ENCODE data around the gene UFSP2.

Gene UFSP2

DNA sequence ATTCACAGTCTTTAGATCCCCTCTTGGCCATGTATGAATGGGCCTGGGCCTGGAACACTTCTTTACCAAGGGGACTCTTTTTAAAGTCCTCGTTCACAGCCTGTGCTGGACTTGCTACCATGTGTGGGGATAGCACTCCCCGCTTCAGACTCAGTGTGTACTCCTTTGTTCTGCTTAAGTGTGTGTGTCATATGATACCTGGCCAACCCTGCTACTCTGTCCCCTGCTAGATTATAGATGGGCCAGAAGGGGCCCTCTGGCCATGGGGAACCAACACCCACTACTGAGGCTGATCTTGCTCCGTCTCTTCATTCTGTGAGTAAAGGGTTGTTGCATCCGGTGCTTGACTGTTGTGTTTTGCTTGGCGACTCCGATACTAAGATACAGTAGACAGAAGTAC, 37.8 kb upstream of the UFSP2 start:
- TF ChIP-seq, protein P1, sequence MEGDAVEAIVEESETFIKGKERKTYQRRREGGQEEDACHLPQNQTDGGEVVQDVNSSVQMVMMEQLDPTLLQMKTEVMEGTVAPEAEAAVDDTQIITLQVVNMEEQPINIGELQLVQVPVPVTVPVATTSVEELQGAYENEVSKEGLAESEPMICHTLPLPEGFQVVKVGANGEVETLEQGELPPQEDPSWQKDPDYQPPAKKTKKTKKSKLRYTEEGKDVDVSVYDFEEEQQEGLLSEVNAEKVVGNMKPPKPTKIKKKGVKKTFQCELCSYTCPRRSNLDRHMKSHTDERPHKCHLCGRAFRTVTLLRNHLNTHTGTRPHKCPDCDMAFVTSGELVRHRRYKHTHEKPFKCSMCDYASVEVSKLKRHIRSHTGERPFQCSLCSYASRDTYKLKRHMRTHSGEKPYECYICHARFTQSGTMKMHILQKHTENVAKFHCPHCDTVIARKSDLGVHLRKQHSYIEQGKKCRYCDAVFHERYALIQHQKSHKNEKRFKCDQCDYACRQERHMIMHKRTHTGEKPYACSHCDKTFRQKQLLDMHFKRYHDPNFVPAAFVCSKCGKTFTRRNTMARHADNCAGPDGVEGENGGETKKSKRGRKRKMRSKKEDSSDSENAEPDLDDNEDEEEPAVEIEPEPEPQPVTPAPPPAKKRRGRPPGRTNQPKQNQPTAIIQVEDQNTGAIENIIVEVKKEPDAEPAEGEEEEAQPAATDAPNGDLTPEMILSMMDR (conservative IDR thresholded peaks at IDR 0.05; ENCODE audit: control insufficient read depth, insufficient read depth, low read depth, low read length) = no peak
- no peak overlapping the region for H3K4me3 ChIP-seq (ENCODE audit: control insufficient read depth, low read depth, low read length)

DNA sequence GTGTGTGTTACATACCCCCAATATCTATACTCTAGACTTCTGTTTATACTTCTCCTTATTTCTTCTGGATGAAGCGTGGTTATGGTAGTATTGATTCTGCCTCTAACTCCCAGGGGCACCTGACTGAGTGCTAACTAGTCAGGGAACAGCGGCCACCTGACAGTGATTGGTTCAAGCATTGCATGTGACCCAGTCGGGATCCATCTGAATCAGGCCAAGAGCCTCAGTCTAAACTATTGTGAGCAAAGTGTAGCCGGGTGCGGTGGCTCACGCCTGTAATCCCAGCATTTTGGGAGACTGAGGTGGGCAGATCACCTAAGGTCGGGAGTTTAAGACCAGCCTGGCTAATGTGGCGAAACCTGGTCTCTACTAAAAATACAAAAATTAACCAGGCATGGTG, 35.8 kb upstream of the UFSP2 start:
- TF ChIP-seq, protein P1 (conservative IDR thresholded peaks at IDR 0.05; ENCODE audit: control insufficient read depth, insufficient read depth, low read depth, low read length) = no peak
- H3K4me3 ChIP-seq (ENCODE audit: control insufficient read depth, low read depth, low read length) = no peak overlapping the region
- no peak for DNase-seq (ENCODE audit: low read depth)

More for the DNA sequence above, 37.8 kb upstream of the UFSP2 start:
- DNase-seq (ENCODE audit: low read depth) = no peak

GRCh38 chr4:185457136-185457535, 31.4 kb upstream of the UFSP2 start:
- DNase-seq (ENCODE audit: low read depth) = no peak
- no peak overlapping the region for H3K4me3 ChIP-seq (ENCODE audit: control insufficient read depth, low read depth, low read length)
- TF ChIP-seq, protein P1 (conservative IDR thresholded peaks at IDR 0.05; ENCODE audit: control insufficient read depth, insufficient read depth, low read depth, low read length) = no peak

DNA sequence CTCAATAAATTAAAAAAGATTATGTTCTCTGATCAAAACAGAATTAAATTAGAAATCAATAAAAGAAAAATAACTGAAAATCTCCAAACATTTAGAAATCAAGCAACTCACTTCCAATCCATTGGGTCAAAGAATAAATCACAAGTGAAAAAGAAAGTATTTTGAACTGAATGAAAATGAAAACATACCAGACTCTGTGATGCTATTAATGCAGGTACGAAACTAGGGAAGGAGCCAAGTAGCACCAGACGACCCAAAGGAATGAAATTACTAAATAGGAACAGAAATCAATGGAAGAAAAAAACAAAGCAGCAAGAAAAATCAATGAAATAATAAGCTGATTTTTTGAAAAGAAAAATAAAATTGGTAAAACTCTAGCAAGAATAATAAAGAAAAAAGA, 30.4 kb upstream of the UFSP2 start:
- TF ChIP-seq, protein P1 (conservative IDR thresholded peaks at IDR 0.05; ENCODE audit: control insufficient read depth, insufficient read depth, low read depth, low read length) = no peak
- no peak for DNase-seq (ENCODE audit: low read depth)
- H3K4me3 ChIP-seq (ENCODE audit: control insufficient read depth, low read depth, low read length) = no peak overlapping the region

DNA sequence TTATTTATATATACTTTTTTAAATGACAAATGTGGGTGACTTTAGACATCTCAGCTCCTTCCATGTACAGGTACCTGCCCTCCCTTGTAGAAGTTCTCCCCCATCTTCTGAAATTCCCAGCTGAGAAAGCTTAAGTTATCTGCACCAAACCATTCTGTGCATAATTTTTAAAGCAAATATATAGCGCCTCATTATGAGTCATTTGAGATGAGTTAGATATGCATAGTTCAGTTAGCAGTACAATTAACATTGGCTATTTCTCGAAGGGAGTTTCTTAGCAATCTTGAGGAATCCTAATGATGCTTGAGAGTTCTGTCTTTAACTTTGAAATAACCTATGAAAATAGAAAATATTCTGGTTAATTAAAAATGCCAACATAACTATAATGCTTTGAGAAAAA, 19.4 kb upstream of the UFSP2 start:
- TF ChIP-seq, protein P1 (conservative IDR thresholded peaks at IDR 0.05; ENCODE audit: control insufficient read depth, insufficient read depth, low read depth, low read length) = no peak
- DNase-seq (ENCODE audit: low read depth) = no peak
- H3K4me3 ChIP-seq (ENCODE audit: control insufficient read depth, low read depth, low read length) = no peak overlapping the region

DNA sequence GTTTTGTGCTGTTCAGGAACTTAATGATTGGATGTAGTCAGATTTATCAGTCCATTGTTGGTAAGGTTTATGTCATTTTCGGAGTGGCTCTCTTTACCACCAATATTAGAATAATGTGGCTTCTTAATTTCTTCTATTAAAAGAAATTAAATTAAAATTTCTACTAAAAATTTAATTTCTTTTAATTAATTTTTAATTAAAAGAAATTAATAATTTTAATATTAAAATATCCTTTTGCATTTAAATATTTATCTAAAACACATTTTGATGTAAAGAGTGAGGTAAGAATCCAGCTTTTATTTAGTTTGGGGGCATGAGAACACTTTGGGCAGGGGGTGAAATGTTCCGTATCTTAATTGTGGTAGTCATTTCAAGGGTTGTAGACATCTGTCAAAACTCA, 15.7 kb upstream of the UFSP2 start:
- TF ChIP-seq, protein P1 (conservative IDR thresholded peaks at IDR 0.05; ENCODE audit: control insufficient read depth, insufficient read depth, low read depth, low read length) = no peak

GRCh38 chr4:185437809-185438208, 12.0 kb upstream of the UFSP2 start:
- TF ChIP-seq, protein P1 (conservative IDR thresholded peaks at IDR 0.05; ENCODE audit: control insufficient read depth, insufficient read depth, low read depth, low read length) = no peak
- no peak for DNase-seq (ENCODE audit: low read depth)
- H3K4me3 ChIP-seq (ENCODE audit: control insufficient read depth, low read depth, low read length) = no peak overlapping the region

More for the DNA sequence above, 15.7 kb upstream of the UFSP2 start:
- H3K4me3 ChIP-seq (ENCODE audit: control insufficient read depth, low read depth, low read length) = no peak overlapping the region
- DNase-seq (ENCODE audit: low read depth) = no peak
